GM19099 (cell line): ENCODE results near the gene SYT17.

Experiments
- POLR2A ChIP-seq: IDR thresholded peaks from 3 replicates; pipeline ENCODE4 v1.6.1; 2011; ENCODE audit warnings: low read depth; ENCODE audit not compliant: insufficient read length; ENCODE audit errors: extremely low read depth

SYT17 gene

DNA sequence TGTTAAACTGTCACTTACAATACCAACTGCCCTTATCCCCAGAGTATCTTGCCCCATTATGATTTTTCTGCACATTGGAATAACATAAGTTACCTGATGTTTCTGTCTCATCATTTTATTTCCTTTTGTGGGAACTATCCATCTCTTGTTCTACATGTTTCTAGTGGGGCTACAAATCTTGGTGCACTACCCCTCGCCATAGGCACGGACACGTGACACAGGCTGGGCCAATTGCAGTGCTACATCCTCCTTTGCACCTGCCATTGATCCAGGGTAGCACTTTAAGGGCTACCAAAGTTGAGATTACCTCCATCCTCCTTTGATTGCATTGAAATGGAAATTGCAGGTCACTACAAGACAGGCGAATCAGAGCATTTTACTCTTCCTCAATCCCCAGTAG is 14.2 kb upstream of the SYT17 start:
- no peak for TF ChIP-seq POLR2A

DNA sequence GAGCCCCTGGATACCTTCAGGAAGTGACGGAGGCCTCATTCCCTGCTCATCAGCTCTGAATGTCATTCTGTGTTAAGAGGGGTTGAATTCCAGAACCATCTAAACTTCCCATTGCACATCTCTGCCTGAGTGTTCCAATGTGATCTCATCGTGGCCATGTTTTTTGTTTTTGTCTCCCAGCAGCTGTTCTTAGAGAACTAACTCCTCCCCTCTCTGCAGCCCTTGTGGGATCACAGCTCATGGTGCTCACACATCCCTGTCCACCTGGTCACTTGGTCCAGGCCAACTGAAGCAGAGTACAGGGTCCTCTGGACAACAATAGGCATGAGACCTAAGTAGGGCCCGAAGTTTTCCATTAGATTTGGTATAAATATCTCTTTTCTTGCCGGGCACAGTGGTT is 6.0 kb upstream of the SYT17 start:
- TF ChIP-seq POLR2A: no peak

DNA sequence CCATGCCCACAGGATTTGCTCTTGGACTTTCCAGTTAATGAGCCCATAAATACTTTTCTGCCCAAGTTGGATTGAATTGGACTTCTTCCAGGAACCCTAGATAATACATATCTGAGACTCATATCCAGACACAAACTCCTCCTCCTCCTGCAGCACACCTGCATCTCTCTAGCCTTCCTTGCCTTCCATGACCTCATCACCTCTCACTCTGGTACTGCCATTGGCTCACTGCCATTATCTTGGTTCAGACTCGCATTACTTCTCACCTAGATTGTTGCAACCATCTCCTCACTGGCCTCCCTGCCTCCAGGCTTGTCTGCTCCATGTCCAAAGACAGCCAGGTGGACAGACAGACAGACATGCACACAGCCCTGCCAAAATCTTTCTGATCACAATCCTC is 4.8 kb upstream of the SYT17 start:
- TF ChIP-seq POLR2A: no peak

DNA sequence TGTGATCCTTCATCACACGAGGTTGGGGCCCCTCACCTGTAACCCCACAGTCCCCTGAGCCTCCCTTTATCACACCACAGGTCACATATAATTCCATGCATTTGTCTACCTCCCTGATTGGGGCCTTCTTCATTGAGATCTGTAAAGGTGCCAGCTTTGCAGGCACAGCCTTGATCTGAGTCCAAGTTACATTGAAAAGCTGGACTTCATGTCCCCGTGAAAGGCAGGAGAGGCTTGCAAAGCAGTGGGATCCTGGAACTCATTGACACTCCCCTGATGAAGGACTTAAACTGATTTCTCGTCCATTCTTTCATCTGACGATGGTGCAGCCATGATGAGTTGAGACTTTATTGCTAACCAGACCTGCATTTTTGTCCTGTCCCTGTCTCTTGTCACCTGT is 3.8 kb upstream of the SYT17 start:
- TF ChIP-seq POLR2A: no peak

DNA sequence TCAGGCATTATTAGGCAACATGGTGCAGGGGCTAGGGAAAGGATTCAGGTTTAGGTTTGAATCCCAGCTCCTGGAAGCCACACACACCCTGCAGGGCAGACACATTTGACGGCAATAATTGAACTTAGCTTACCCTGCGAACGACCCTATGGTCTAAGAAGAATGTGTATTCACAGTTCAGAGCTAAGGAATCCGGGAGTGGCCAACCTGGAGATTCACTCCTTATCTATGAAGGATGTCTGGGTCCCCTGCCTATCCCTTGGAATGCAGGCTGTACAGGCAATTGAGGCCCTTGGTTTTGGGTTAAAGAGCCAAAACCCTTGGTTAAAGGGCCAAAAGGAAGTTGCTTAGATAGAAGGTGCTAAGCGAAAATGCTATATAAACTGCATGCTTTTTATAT is 2.9 kb upstream of the SYT17 start:
- TF ChIP-seq POLR2A: no peak

DNA sequence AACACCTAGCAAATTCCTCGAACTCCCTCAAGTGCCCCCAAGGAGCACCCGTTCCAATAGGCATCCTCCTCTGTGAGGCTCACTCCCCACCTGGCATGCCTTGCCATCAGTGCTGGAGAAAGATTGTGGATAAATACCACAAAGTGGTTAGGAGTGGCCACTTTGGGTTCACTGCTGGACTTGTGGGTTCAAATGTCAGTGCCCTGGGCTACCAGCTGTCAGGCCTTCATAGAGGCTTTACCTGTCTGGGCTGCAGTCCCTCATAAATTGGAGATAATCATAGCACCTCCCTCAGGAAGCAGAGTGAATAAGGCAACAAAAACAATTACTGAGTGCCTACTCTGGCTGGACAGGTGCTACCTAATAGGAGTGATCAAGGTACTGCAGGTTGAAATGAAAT is 1.5 kb upstream of the SYT17 start:
- no peak for TF ChIP-seq POLR2A

DNA sequence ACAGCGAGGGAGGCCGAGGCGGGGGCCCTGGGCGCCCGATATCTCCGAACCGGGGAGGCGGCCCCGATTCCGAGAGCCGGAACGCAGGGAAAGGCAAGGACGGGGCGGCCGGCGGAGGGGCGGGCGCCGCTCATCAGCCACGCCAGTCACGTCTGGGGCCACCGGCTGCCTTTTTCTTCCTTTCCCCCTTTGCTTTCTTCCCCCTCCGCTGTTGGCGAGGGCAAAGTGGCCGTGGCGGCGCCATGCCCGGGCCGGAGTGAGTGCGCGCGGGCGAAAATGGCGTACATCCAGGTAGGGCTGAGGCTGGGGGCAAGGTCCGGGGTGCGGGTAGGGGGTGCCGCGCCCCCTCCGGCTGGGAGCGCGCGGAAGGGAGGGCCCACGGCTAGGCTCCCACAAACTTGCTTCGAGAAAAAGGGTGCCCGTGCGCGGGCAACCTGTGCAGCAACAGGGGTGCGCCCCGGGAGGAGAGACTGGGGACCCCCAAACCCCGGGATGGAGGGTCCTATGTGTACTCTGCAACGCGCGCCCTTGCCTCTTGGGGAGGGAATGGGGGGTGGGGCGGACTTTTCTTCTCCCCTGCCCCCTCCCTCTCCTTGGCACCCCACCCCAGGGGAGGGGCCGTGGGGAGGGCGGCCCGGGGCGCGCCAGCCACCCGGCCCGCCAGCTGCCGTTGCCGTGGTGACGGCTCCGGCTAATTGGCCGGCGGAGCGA is 486 bp downstream of the SYT17 start:
- TF ChIP-seq POLR2A: no peak

DNA sequence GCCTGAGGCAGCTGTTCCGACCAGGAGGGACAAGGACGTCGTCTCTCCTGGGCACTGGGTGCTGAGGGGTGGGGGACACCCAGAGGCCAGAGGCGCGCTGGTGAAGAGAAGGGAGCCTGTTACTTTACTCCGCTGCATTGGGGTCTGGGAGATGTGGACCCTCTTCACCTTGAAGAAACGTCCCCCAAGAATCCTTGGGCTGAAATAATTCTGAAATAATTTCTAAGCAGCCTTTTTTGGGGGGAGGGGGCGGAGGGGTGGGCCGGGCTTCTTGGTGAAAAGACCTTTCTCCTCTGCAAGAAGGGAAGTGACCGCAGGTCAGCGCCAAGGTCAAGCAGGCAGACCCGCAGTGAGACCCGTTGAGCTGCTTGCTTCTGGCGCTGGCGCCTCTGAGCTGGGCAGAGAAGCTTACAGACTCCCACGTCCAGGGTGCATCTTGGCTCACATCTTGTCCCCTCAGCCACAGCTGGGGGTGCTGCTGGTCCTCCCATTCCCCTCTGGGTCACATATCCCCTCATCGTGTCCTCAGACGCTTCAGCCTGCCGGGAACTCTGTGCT is 1.1 kb downstream of the SYT17 start:
- no peak for TF ChIP-seq POLR2A

DNA sequence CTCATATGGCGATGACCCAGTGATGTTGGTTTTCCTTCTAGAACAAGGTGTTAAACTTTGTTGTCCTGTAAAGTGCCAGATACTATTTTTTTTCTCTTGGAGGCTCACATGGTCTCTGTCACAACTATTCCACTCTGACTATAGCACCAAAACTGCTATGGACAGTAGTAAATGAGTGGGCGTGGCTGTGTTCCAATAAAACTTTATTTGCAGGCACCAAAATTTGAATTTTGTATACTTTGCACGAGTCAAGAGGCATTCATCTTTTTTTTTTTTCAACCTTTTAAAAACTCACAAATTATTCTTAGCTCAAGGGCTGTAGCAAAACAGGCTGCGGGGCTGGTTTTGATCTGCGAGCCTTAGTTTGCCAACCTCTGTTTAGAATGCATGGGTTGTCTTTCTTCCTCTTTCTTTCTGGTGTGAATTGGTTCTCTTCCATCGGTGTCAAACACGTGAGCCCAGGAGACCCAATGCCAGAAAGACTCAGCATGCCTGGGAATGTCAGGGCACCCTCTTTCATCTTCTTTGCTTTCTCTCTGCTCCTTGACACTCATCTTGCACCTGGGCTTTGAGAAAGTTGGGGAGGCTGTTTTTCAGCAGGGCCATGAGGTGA is 2.1 kb downstream of the SYT17 start:
- TF ChIP-seq POLR2A: no peak

DNA sequence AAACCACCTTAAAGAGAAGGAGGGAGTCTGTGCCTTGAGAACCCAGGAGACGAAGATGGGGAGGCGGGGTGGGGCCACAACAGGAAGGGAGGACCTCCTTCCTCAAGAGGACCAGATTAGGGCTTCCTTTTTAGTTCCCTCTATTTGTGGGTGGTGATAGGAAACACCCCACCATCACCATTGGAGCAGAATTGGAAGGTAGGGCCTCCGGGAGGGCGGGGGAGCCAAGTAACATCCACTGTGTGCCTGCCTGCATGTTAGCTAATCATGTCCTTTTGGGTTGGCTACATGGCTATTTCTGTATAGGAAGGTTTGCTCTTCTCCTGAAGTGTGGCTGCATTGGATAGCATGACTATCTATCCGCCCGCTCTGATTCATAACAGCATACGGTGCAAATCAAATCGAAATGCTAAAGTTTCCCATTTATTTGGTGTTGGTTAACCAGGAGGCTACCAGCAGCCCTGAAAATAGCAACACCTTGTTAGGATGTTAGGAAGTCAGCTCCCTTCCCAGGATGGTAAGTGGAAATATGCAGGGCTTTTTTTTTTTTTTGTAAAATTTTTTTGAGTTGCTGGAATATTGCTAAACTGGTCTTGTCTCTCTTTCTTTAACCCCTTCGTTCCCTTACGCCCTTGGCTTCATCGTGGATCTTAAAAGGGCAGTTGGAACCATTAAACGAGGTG is 4.2 kb downstream of the SYT17 start:
- no peak for TF ChIP-seq POLR2A

DNA sequence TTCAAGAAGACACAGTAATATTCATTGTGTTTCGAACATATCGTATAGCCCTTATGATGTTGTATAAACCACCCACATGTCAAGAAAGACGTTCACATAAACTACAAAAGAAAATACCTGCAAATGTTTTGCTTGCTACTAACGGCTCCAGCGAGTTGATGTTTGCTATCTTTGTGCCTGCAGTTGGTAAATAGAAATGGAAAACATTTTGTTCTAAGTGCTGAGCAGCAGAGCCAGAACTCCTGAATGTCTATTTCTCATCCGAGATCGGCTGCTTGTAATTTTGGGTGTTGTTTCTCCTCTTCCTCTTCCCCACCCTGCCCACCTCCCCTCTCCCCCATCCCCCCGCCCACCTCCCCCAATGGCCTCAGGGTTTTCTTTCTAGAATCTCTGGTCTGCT is 5.0 kb downstream of the SYT17 start:
- no peak for TF ChIP-seq POLR2A

DNA sequence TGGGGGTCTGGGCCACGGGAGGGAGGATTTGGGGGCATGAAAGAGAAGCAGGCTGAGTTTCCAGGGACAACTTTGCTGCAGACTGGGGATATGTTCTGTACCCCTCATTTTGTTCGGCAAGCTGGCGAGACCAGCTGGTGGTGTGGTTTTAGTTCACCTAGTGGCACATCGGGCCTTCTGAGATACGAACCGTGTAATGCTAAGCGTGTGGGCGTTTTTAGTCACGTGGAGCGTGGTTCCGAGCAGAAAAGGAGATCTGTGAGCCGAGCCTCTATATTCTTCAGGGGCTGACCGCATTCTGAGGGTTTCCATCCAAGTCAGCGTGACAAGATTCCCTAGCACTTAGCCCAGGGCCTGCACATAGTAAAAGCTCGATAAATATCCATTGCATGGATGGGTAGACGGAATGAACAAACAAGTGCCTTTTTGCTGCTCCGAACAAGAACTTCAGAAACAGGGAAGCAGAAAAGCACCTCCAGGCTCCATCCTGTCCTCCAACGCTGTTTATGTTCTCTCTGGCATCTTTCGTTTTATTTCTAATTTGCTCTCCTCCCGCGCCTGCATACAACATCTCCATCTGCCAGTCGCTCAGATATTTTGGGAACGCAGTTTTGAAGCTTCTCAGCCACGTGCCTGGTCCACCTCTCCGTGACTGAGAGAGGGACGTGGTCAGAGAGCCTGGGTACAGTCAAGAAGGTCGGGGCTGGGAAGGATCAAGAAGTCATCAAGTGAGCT is 5.8 kb downstream of the SYT17 start:
- TF ChIP-seq POLR2A: no peak

DNA sequence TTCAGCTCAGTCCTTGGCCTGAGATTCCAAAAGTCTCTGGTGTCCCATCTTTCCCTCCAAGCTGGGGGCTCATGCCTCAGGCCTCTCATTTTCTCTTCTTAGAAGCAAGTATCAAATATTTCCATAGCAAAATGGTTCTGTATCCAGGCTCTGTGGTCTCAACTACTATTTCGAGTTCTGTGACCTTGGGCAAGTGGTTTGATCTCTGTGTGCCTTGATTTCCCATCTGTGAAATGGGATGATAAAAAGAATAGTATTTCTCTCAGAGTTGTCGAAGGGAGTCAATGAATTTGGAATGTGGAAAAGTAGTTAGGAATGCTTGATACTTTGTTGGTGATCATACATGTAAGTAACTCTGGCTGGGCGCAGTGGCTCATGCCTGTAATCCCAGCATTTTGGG is 6.4 kb downstream of the SYT17 start:
- no peak for TF ChIP-seq POLR2A

DNA sequence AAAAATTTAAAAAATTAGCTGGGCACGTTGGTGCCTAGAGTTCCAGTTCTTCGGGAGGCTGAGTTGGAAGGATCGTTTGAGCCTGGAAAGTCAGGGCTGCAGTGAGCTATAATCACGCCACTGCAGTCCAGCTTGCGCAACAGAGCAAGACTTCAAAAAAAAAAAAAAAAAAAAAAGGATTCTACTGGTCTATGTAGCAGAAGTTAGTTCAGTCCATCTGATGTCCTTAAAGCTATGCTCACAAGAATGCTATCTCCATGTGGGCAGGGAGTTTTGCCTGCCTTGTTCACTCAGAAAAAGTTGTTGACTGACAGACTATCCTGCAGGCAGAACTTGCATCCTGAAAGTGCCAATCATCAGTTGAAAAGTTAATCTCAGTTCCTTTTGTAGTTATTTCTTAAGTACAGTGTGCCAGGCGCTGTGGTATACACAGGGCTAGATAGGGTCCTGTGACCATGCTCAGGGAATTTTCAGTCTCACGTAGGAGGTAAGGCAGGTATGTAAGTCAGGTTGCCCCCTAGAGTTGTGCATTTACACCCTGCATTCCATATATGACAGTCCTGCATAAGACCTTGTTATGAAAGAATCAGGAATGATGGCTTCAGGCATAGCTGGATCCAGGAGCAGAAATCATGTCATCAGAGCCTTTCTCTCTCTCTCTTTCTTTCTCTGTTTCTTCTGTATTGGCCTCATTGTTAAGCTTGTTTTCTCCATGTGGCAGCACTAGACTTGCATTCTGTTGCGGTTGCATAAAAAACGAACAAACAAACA is 7.6 kb downstream of the SYT17 start:
- no peak for TF ChIP-seq POLR2A
